RWPE2 (cell line): ENCODE measurements around the gene B3GAT3.
"Not testable (repeated sequence)": the region's sequence is repeated elsewhere in the genome, so short reads cannot be mapped to it uniquely, and the experiment has no call there.

ENCODE experiments used
- ATAC-seq: fragments of 200-7000 bp; cut with Tn5 transposase; 3 replicates; pipeline ENCODE4 v1.9.1; 2021; ENCODE audit warnings: low read depth
- DNase-seq: peaks from one replicate; pipeline ENCODE4 v3.0.0-alpha.2; 2020; ENCODE audit warnings: low spot score
- H3K27ac ChIP-seq: fragments of 450-650 bp; 2 replicates; pipeline ENCODE4 v1.5.1; 2017; ENCODE audit warnings: mild to moderate bottlenecking; ENCODE audit not compliant: poor library complexity, severe bottlenecking
- H3K27me3 ChIP-seq: fragments of 250-450 bp; sonication (Bioruptor Pico); 2 replicates; pipeline ENCODE4 v1.5.1; 2021; ENCODE audit warnings: mild to moderate bottlenecking, moderate library complexity; ENCODE audit not compliant: insufficient read depth, poor library complexity, severe bottlenecking
- H3K36me3 ChIP-seq: fragments of 250-450 bp; sonication (Bioruptor Pico); 2 replicates; pipeline ENCODE4 v1.5.1; 2020; ENCODE audit warnings: low read depth, mild to moderate bottlenecking, moderate library complexity
- H3K4me1 ChIP-seq: fragments of 250-450 bp; sonication (Bioruptor Pico); 2 replicates; pipeline ENCODE4 v1.5.1; 2021; ENCODE audit warnings: mild to moderate bottlenecking, moderate library complexity; ENCODE audit not compliant: insufficient read depth, poor library complexity, severe bottlenecking
- H3K4me3 ChIP-seq: fragments of 250-450 bp; sonication (Bioruptor Pico); 2 replicates; pipeline ENCODE4 v1.5.1; 2021; ENCODE audit warnings: mild to moderate bottlenecking, moderate library complexity; ENCODE audit not compliant: severe bottlenecking
- H3K9me3 ChIP-seq: fragments of 250-450 bp; sonication (Bioruptor Pico); 2 replicates; pipeline ENCODE4 v1.5.1; 2021; ENCODE audit warnings: mild to moderate bottlenecking, moderate library complexity; ENCODE audit not compliant: severe bottlenecking
- CTCF ChIP-seq: fragments of 450-650 bp; IDR thresholded peaks from one replicate; pipeline ENCODE4 v1.5.1; 2017; ENCODE audit warnings: mild to moderate bottlenecking, moderate library complexity; ENCODE audit not compliant: poor library complexity, severe bottlenecking

B3GAT3 gene

GRCh38 chr11:62592146-62592815, 29.5 kb downstream of the B3GAT3 start:
- H3K4me3 ChIP-seq: peak overlapping the region; percentile 58
- peak overlapping the region; percentile 63 for H3K27ac ChIP-seq
- peaks cover 4% of the 10 kb centered on the region for H3K4me1 ChIP-seq
- ATAC-seq: peak; percentile 10; the same call in 2 of the 3 replicates
- no peaks in the 10 kb centered on the region for H3K27me3 ChIP-seq
- TF ChIP-seq CTCF: no peak
- DNase-seq: no peak
- peaks cover 69% of the 10 kb centered on the region for H3K36me3 ChIP-seq
- H3K9me3 ChIP-seq: no peaks in the 10 kb centered on the region

DNA sequence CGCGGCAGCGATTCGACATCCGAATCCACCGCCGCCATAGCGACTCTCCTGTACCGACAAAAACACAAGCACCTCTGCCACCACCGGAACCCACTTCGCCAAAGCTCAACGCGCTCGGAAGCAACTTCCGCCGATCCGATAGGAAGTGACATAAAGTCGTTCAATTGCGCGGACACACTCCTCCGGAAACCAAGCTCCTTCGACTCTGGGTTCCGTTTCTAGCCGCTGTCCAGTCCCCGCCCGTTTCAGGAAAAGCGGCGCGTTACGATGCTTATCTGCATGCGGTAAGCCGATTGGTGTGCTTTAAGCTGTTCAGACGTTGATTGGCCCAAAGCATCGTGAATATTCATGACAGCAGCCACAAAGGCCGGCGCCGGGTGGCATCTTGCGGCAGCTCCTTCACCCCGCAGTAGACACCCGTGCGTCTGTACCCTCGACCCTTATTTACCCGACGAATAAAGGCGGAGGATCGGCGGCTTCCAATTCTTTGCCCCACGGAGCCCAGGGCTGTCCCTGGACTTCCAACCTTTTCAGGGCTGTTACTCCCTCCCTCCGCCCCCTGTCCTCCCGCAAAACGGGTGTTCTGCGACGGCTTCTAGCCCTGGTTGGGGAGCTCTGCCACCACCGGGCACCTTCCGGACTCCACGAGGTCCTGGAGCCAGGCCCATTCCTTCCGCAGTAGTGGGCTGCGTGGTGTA, 30.2 kb downstream of the B3GAT3 start, which contains the start of gene TUT1:
TUT1 (minus strand) TSS at position 76 of the 698 bp plus-strand sequence; CDS start at position 38, 38 bp downstream.
- Histone ChIP-seq H3K4me1 (peaks cover 4% of the 10 kb centered on the region), H3K9me3 (no peaks in the 10 kb centered on the region), H3K27me3 (no peaks in the 10 kb centered on the region), H3K4me3 (peak within 1 kb of the TSS; percentile 58), H3K27ac (peak within 1 kb of the TSS; percentile 63), H3K36me3 (peaks cover 69% of the 10 kb centered on the region)
- peak; percentile 18 for TF ChIP-seq CTCF
- peak; percentile 95 for DNase-seq
- peak; percentile 94 for ATAC-seq

GRCh38 chr11:62588966-62589637, 32.7 kb downstream of the B3GAT3 start:
- Histone ChIP-seq H3K36me3 (peaks cover 66% of the 10 kb centered on the region), H3K9me3 (no peaks in the 10 kb centered on the region), H3K27ac (no peak overlapping the region), H3K4me3 (no peak overlapping the region), H3K27me3 (no peaks in the 10 kb centered on the region), H3K4me1 (peaks cover 4% of the 10 kb centered on the region)
- no peak for DNase-seq
- peak; percentile 43 for TF ChIP-seq CTCF
- no peak for ATAC-seq

GRCh38 chr11:62585356-62585755, 36.4 kb downstream of the B3GAT3 start:
- not testable (repeated sequence) for H3K27me3 ChIP-seq

DNA sequence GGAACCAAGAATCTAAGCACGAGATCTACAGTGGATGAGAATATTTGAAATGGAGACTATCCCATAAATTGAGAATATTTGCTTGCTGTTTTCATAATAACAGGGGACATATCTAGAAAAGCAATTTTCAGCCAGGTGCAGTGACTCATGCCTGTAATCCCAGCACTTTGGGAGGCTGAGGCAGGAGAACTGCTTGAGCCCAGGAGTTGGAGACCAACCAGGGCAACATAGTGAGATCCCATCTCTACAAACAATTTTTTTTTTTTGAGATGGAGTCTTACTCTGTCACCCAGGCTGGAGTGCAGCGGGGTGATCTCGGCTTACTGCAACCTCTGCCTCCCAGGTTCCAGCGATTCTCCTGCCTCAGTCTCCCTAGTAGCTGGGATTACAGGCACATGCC, 40.1 kb downstream of the B3GAT3 start:
- peaks cover 56% of the 10 kb centered on the region for H3K36me3 ChIP-seq
- not testable (repeated sequence) for H3K9me3 ChIP-seq, ATAC-seq

More at GRCh38 chr11:62585356-62585755, 36.4 kb downstream of the B3GAT3 start:
- H3K4me1 ChIP-seq, H3K4me3 ChIP-seq, H3K9me3 ChIP-seq, DNase-seq, ATAC-seq, H3K27ac ChIP-seq: not testable (repeated sequence)
- peaks cover 71% of the 10 kb centered on the region for H3K36me3 ChIP-seq

More for the DNA sequence above, 40.1 kb downstream of the B3GAT3 start:
- not testable (repeated sequence) for DNase-seq, H3K27ac ChIP-seq, H3K4me3 ChIP-seq, H3K27me3 ChIP-seq, H3K4me1 ChIP-seq
